Measurements from ENCODE around the gene ADCY5. TPM values are rescaled to one million over a fixed set of nuclear protein-coding genes. Genes with fewer than 3 reads are reported as not detected.

ADCY5 gene
- total RNA-seq, 2 donors from 2014 or later: 12.9 to 69.6 TPM

GRCh38 chr3:123401836-123402530, 46.9 kb downstream of the ADCY5 start:
- peak; percentile 14 for TF ChIP-seq POLR2AphosphoS5 (IDR thresholded peaks at IDR 0.05)
- TF ChIP-seq POLR2A (IDR thresholded peaks at IDR 0.05): no peak
- no peak overlapping the region for H3K4me3 ChIP-seq
- H3K9me3 ChIP-seq: no peaks in the 10 kb centered on the region
- H3K4me1 ChIP-seq (replicated peaks): no peaks in the 10 kb centered on the region
- no peaks in the 10 kb centered on the region for H3K36me3 ChIP-seq
- peak overlapping the region; percentile 50 to 55 for H3K27ac ChIP-seq
- WGBS: 75% methylated on average over 11 of the region's 11 CpGs
- no peak for DNase-seq (ENCODE audit: low spot score)
- intact Hi-C loops (cut with DNase I): no loop called here
- no peaks in the 10 kb centered on the region for H3K27me3 ChIP-seq (replicated peaks; ENCODE audit: insufficient read depth)

GRCh38 chr3:123400169-123400568, 48.7 kb downstream of the ADCY5 start:
- no peak for DNase-seq (ENCODE audit: low spot score)
- Histone ChIP-seq H3K27me3 (replicated peaks; ENCODE audit: insufficient read depth) (no peaks in the 10 kb centered on the region), H3K9me3 (no peaks in the 10 kb centered on the region), H3K4me3 (no peak overlapping the region), H3K27ac (peak overlapping the region in 1 of 2 donors; percentile 50), H3K4me1 (replicated peaks) (no peaks in the 10 kb centered on the region), H3K36me3 (no peaks in the 10 kb centered on the region)
- 82% methylated on average over 3 of the region's 3 CpGs for WGBS
- intact Hi-C loops (cut with DNase I): no loop called here
- no peak for TF ChIP-seq CTCF (IDR thresholded peaks at IDR 0.05)
- TF ChIP-seq POLR2A (IDR thresholded peaks at IDR 0.05): no peak
- no peak for TF ChIP-seq POLR2AphosphoS5 (IDR thresholded peaks at IDR 0.05)

GRCh38 chr3:123399653-123400052, 49.2 kb downstream of the ADCY5 start:
- intact Hi-C loops (cut with DNase I): no loop called here
- no peak for TF ChIP-seq POLR2AphosphoS5 (IDR thresholded peaks at IDR 0.05)
- TF ChIP-seq CTCF (IDR thresholded peaks at IDR 0.05): no peak
- no peak for TF ChIP-seq POLR2A (IDR thresholded peaks at IDR 0.05)
- H3K4me1 ChIP-seq (replicated peaks): no peaks in the 10 kb centered on the region
- no peak overlapping the region for H3K4me3 ChIP-seq
- H3K9me3 ChIP-seq: no peaks in the 10 kb centered on the region
- no peaks in the 10 kb centered on the region for H3K27me3 ChIP-seq (replicated peaks; ENCODE audit: insufficient read depth)
- H3K27ac ChIP-seq: no peak overlapping the region
- no peaks in the 10 kb centered on the region for H3K36me3 ChIP-seq
- 63% methylated on average over 6 of the region's 6 CpGs for WGBS
- no peak for DNase-seq (ENCODE audit: low spot score)

- no peaks in the 10 kb centered on the region for H3K4me1 ChIP-seq (replicated peaks)
- H3K27me3 ChIP-seq (replicated peaks; ENCODE audit: insufficient read depth): no peaks in the 10 kb centered on the region
- DNase-seq (ENCODE audit: low spot score): no peak
- intact Hi-C loops (cut with DNase I): no loop called here
- no peaks in the 10 kb centered on the region for H3K36me3 ChIP-seq
- no peak overlapping the region for H3K4me3 ChIP-seq
- peak overlapping the region; percentile 48 for H3K27ac ChIP-seq
- H3K9me3 ChIP-seq: no peaks in the 10 kb centered on the region
- 61% methylated on average over 13 of the region's 13 CpGs for WGBS
- TF ChIP-seq CTCF (IDR thresholded peaks at IDR 0.05) (no peak), POLR2A (IDR thresholded peaks at IDR 0.05) (no peak), POLR2AphosphoS5 (IDR thresholded peaks at IDR 0.05) (no peak)
Measured at GRCh38 chr3:123397921-123398785, 50.7 kb downstream of the ADCY5 start.

- Histone ChIP-seq H3K4me1 (replicated peaks) (no peaks in the 10 kb centered on the region), H3K27me3 (replicated peaks; ENCODE audit: insufficient read depth) (no peaks in the 10 kb centered on the region), H3K4me3 (no peak overlapping the region), H3K36me3 (no peaks in the 10 kb centered on the region), H3K27ac (peak overlapping the region; percentile 48), H3K9me3 (no peaks in the 10 kb centered on the region)
- intact Hi-C loops (cut with DNase I): no loop called here
- no peak for DNase-seq (ENCODE audit: low spot score)
- 82% methylated on average over 5 of the region's 5 CpGs for WGBS
- TF ChIP-seq CTCF (IDR thresholded peaks at IDR 0.05) (no peak), POLR2AphosphoS5 (IDR thresholded peaks at IDR 0.05) (no peak), POLR2A (IDR thresholded peaks at IDR 0.05) (no peak)
Measured at GRCh38 chr3:123397050-123397590, 51.8 kb downstream of the ADCY5 start.

All from prostate gland (tissue), 2 donors.